ENCODE data around the gene RCL1.

Gene RCL1

DNA sequence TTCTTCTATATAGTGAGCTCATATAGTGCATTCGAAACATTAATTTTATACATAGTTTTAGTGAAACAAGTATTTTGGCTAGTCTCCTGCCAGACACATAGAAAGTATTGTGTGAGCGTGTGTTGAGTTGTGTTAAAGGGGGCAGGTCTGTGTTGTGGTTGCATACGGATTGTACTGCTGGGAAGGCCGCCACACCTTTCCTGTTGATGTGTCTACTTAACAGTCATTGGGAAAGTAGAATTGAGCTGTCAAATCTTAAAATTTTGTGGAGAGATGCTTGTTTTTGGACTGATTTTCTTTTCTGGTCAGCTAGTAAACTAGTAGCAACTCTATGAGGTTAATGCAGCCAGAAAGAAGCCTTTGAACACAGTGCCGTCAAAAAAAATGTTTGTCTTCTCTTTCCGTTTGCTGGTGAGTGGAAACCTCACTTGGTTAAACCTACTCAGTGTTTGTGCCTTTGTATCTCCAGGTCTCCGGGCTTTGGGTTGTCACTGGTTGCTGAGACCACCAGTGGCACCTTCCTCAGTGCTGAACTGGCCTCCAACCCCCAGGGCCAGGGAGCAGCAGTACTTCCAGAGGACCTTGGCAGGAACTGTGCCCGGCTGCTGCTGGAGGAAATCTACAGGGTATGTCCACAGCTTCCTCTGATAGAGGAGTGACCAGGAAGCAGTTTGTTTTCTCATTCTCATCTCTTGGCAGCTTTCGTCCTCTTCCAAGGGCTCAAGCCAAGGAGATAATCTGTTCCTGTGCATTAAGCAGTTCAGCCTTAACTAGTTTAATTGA, 51.5 kb downstream of the RCL1 start:
- DNase-seq, result no peak

- DNase-seq, result no peak
These were observed 56.6 kb downstream of the RCL1 start for GRCh38 chr9:4849369-4849768.

- no peak for DNase-seq
These were observed 58.0 kb downstream of the RCL1 start for GRCh38 chr9:4850603-4851310.

GRCh38 chr9:4852419-4852818, 59.7 kb downstream of the RCL1 start:
- no peak for DNase-seq

DNA sequence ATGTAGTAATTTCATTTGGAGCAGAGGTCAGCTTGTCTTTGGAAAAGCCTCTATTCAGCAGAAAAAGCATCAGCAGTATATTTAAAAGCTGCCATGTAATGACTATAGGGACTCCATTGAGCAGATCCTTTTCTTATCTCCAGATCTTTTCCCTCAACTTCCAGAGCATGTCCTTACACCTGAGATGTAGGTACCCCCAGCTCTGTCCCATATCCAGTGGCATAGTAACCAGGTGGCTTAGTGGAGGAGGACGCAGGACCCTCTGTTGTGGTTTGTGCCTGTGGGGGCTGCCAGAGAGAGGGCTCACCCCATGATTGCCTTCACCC, 61.5 kb downstream of the RCL1 start:
- DNase-seq, result no peak

DNA sequence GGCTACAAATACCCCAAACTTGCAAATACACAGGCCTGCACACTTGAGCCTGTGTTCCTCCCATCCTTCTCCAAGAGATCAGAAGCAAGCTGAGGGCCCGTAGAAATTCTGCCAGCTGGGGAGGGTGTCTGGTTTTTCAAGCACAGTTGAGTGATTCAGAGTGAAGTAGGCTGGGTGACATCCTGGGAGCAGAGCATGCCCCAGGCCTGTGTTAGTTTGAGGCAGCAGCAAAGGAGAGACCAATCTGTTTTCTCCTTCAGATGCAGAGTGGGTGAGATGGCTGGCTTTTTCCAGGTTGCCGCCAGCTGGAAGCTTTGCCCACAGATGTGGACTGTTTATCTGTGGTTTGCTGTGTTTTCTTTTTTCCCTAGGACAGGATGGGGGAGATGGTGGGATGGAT, 63.1 kb downstream of the RCL1 start:
- no peak for DNase-seq

DNA sequence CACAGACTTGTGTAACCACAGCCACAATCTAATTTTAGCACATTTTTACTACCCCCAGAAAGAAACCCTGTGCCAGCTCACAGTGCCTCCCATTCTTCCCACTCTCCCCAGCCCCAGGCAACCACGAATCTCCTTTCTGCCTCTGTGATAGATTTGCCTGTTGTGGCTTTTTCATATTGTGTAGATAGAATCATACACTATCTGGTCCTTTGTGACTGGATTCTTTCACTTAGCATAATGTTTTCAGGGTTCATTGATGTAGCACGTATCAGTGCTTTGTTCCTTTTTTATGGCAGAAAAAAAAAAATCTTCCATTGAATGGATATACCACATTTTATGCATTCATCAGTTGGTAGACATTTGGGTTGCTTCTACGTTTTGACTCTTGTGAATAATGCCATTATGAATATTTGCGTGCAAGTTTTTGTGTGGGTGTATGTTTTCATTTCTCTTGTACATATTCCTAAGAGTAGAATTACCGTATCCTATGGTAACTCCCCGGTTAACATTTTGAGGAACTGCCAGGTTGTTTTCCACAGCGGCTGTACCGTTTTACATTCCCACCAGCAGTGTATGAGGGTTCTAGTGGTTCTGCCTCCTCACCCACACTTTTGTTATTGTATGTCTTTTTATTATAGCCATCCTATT, 64.5 kb downstream of the RCL1 start:
- no peak for DNase-seq

DNA sequence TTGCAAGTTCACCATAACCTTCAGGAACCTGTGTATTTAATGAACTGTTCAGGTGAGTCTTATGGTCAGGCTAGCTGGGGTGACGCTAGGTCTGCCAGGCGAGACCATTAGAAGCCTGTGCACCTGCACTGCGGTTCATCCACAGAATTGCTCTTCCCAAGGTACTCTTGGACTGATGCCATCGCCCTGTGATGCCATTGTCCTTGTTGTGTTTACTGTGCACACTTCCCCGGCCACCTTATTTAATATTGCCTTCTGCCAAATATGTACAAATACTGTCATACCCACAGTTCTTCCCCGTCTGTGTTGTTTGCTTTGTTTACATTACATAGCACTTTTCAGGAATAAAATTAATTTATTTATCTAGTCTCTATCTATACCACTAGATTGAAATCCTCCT, 66.3 kb downstream of the RCL1 start:
- no peak for DNase-seq

DNA sequence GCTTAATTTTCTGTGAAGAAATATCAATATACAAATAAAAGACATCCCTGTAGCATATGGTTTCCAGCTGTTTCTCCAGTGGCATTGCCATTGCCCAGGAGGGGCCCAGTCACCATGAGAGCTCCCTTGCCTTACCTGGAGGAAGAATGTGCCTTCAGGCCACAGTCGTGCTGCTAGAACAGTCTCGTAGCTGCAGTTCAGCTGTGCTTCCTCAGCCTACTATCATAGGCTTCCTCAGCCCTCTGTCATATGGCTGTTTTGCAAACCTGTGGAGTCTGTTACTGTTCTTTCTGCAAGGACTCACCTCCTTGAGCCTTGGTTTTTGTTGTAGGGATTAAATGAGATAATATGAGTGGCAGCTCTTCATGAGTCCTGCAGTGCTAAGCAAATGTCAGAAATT, 67.6 kb downstream of the RCL1 start:
- DNase-seq, result no peak

GRCh38 chr9:4861145-4861544, 68.4 kb downstream of the RCL1 start:
- no peak for DNase-seq

- DNase-seq, result no peak
These were observed 69.2 kb downstream of the RCL1 start for GRCh38 chr9:4861736-4862451.

- DNase-seq, result no peak
These were observed 69.9 kb downstream of the RCL1 start for GRCh38 chr9:4862506-4863250.

DNA sequence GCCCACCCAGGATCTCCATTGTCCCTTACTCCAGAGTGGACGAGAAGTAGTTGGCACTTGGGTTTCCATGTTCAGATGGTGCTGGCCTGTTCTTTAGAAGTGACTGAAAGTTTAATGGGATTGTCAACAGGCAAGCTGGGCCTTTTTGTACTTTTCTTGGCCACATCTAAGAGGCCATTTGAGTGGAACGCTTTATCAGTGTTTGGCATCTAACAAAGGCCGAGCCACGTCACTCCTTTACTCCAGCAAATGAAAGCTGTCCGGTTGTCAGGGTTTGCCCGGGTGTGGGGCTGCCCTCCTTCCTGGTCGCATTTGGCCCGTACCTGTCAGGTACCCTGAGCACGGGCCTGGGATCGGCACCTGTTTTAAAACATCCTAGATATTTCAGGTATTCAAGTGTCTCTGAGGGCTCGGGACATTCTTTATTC, 71.5 kb downstream of the RCL1 start:
- DNase-seq, result no peak

GRCh38 chr9:4864698-4865097, 72.0 kb downstream of the RCL1 start:
- DNase-seq, result no peak

GRCh38 chr9:4865681-4866080, 72.9 kb downstream of the RCL1 start:
- no peak for DNase-seq

GRCh38 chr9:4866239-4866969, 73.7 kb downstream of the RCL1 start:
- no peak for DNase-seq

DNA sequence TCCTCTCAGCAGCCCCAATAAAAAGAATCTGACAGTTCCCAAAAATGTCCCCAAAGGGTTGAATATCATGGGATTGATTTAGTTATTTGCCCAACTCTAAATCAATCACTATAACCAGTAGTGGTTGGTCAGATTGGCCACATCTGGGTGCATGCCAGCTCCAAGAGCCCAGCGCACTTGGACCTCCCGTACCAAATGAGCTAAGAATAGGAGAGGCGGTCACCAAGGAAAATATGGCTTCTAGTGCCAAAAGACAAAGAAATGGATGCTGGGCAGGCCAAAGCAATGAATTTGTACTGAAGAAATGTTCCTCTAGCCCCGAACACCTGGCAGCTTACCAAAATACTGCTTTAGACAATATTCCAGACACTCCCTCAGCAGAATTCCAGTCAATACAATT, 80.3 kb downstream of the RCL1 start:
- no peak for DNase-seq

GRCh38 chr9:4875559-4875958, 82.8 kb downstream of the RCL1 start:
- DNase-seq, result no peak

DNA sequence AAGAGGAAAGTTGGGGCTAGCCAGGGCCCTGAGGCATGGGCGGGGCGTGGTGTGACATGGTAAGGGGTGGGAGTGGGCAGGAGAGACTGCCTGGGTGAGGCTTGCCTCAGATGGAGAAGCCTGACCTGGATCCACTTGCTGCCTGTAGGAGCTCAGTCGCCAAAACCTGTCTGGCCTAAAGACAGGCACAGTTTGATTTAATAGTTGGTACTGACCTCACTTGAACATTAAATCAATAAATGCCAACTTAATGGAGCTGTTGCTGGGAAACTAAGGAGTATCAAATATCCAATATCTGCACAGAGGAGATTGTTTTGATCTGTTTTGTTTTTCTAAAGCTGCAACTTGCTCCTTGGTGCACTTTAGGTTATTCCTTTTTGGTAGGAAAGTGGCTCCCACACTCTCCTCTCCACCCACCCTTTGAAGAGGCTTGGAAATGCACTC, 86.4 kb downstream of the RCL1 start:
- no peak for DNase-seq

DNA sequence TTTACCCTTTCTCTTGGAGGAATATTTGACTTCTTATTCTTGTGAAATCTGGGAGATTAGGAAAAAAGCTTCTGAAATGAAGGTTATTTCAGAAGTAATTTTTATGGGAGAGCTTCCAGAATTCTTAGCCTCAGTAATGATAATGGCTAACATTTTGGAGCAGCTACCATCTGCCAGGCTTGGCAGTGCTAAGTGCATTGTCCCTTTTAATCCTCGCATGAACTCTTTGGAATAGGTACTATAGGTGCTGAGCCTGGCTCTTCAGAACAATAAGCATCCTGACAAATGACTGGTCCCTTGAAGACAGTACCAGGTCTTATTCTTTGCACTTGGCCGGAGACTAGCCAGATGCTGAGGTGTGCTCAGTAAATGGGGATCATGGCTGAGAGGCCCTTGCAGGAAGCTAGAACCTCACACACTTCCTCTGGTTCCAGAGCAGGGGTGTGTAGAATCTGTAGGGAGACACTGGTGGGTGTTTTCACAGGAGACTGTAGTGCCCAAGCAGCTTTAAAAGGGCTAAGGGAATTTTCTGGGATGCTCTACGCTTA, 90.7 kb downstream of the RCL1 start:
- no peak for DNase-seq

DNA sequence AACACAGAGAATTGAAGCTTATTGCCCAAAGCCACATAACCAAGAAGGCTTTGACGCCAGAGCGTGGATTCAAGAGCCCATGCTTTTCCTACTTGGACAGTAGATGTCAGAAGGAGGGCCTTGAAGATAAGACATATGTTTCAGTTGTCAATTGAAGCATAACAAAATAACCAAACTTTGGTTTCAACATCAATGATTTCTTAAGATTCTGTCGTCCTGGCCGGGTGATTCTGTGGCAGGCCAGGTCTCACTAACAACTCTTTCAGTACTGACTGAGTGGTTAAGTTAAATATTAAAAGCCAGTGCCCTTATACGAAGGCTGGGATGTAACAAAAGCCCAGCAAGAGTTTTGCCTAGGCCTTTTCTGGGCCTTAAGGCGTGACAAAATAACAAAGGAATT, 94.0 kb downstream of the RCL1 start:
- DNase-seq, result no peak

DNA sequence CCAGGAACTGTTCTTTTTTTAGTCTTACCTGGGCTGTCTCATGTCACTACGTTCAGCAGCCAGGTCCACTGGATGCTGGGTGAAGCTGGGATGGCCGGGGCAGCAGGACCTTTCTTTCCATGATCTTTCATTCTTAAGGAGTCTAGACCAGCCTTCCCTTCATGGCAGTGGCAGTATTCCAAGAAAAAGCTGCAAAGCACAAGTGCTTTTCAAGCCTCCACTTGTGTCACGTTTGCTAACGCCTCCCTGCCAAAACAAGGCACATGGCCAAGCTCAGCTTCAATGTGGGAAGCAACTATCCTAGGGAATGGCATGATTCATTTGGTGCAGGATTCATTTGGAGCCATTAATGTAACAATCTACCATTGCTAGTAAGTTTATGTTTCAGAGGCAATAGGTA, 94.8 kb downstream of the RCL1 start:
- DNase-seq, result no peak
